ENCODE results near the gene ARL16. TPM values are rescaled to one million over a fixed set of nuclear protein-coding genes. Genes with fewer than 3 reads are reported as not detected.

Gene ARL16
- polyA plus RNA-seq, 1 experiment: 70.8 TPM

GRCh38 chr17:81635431-81635830 is 48.2 kb downstream of the ARL16 start:
- Histone ChIP-seq H3K36me3 (ENCODE audit: control insufficient read depth, insufficient read depth, low read length) (no peaks in the 10 kb centered on the region; the same call in 1 of the 2 replicates), H3K4me3 (ENCODE audit: low read depth, low read length) (no peak overlapping the region), H3K27me3 (ENCODE audit: control insufficient read depth, insufficient read depth, low read length) (no peaks in the 10 kb centered on the region)
- ChIA-PET POLR2A (no interaction called here), CTCF (no interaction called here)
- TF ChIP-seq CTCF (IDR thresholded peaks at IDR 0.05; ENCODE audit: insufficient read depth, low read depth, low read length): no peak
- no peak for DNase-seq (ENCODE audit: low read depth)

GRCh38 chr17:81631482-81631881 is 52.1 kb downstream of the ARL16 start:
- Histone ChIP-seq H3K27me3 (ENCODE audit: control insufficient read depth, insufficient read depth, low read length) (no peaks in the 10 kb centered on the region), H3K4me3 (ENCODE audit: low read depth, low read length) (no peak overlapping the region), H3K36me3 (ENCODE audit: control insufficient read depth, insufficient read depth, low read length) (peaks cover 6% of the 10 kb centered on the region)
- POLR2A ChIA-PET: no interaction called here
- no peak for TF ChIP-seq CTCF (IDR thresholded peaks at IDR 0.05; ENCODE audit: insufficient read depth, low read depth, low read length)
- DNase-seq (ENCODE audit: low read depth): no peak
- CTCF ChIA-PET: interaction anchor here (0.6 to 1.5 kb wide), 3 partner anchors 10 to 815 kb away, joined by 3 to 4 read pairs (median 3); no protein-coding TSS in a partner anchor

Small RNA genes within 50 kb of the gene (small RNA-seq; reads per million reads assigned to genes)
- gene MIR6786 (ENCODE audit: insufficient read length, low read depth, low replicate concordance): not detected

Other genes starting within 250 kb of the ARL16 start
- gene ACTG1, start 171.0 kb downstream of the ARL16 start, polyA plus RNA-seq (2011; rRNA removed): 2,988 and 3,774 TPM in 2 replicates
- 1.1 and 1.3 TPM in 2 replicates for gene FSCN2, start 155.4 kb downstream of the ARL16 start, polyA plus RNA-seq (2011; rRNA removed)
- gene FAAP100, start 131.4 kb downstream of the ARL16 start, polyA plus RNA-seq (2011; rRNA removed): 7.5 and 11.2 TPM in 2 replicates
- gene NPLOC4, start 46.7 kb downstream of the ARL16 start, polyA plus RNA-seq (2011; rRNA removed): 84.9 and 108 TPM in 2 replicates
- gene TSPAN10, start 46.6 kb downstream of the ARL16 start, polyA plus RNA-seq (2011; rRNA removed): 1.6 and 3.0 TPM in 2 replicates
- gene PDE6G, start 27.3 kb downstream of the ARL16 start, polyA plus RNA-seq (2011; rRNA removed): 0.36 and 0.37 TPM in 2 replicates
- 18.4 and 29.6 TPM in 2 replicates for gene OXLD1, start 17.2 kb downstream of the ARL16 start, polyA plus RNA-seq (2011; rRNA removed)
- gene CCDC137, start 17.1 kb downstream of the ARL16 start, polyA plus RNA-seq (2011; rRNA removed): 10.8 and 10.9 TPM in 2 replicates
- gene HGS, start 214 bp upstream of the ARL16 start, polyA plus RNA-seq (2011; rRNA removed): 67.2 and 110 TPM in 2 replicates
- gene MRPL12, start 19.6 kb upstream of the ARL16 start, polyA plus RNA-seq (2011; rRNA removed): 56.2 and 63.0 TPM in 2 replicates
- 4.9 and 8.4 TPM in 2 replicates for gene SLC25A10, start 28.5 kb upstream of the ARL16 start, polyA plus RNA-seq (2011; rRNA removed)
- gene GCGR, start 120.4 kb upstream of the ARL16 start, polyA plus RNA-seq (2011; rRNA removed): not detected in 2 replicates
- gene MCRIP1, start 149.5 kb upstream of the ARL16 start, polyA plus RNA-seq (2011; rRNA removed): 64.9 and 89.8 TPM in 2 replicates
- 0.10 TPM in 1 of 2 replicates, not detected in the other for gene PPP1R27, start 151.3 kb upstream of the ARL16 start, polyA plus RNA-seq (2011; rRNA removed)
- gene P4HB, start 176.7 kb upstream of the ARL16 start, polyA plus RNA-seq (2011; rRNA removed): 122 and 175 TPM in 2 replicates
- 74.8 and 163 TPM in 2 replicates for gene ARHGDIA, start 187.5 kb upstream of the ARL16 start, polyA plus RNA-seq (2011; rRNA removed)
- gene ALYREF, start 207.8 kb upstream of the ARL16 start, polyA plus RNA-seq (2011; rRNA removed): 74.8 and 83.4 TPM in 2 replicates
- gene ANAPC11, start 207.9 kb upstream of the ARL16 start, polyA plus RNA-seq (2011; rRNA removed): 227 and 290 TPM in 2 replicates
- 0.21 and 0.38 TPM in 2 replicates for gene NPB, start 218.4 kb upstream of the ARL16 start, polyA plus RNA-seq (2011; rRNA removed)
- gene PCYT2, start 227.6 kb upstream of the ARL16 start, polyA plus RNA-seq (2011; rRNA removed): 24.5 and 44.2 TPM in 2 replicates
- 5.2 and 8.4 TPM in 2 replicates for gene SIRT7, start 234.4 kb upstream of the ARL16 start, polyA plus RNA-seq (2011; rRNA removed)
- 12.2 and 20.6 TPM in 2 replicates for gene MAFG, start 243.9 kb upstream of the ARL16 start, polyA plus RNA-seq (2011; rRNA removed)

Measured in BJ (cell line).